Measurements from ENCODE around the gene SEPTIN10. TPM values are rescaled to one million over a fixed set of nuclear protein-coding genes. Genes with fewer than 3 reads are reported as not detected.

SEPTIN10 gene
- total and polyA plus RNA-seq, 2 experiments from 2014 or later = 60.0 to 77.3 TPM

GRCh38 chr2:109513749-109514588, 99.8 kb downstream of the SEPTIN10 start:
- Histone ChIP-seq H3K4me3 (no peak overlapping the region), H3K9me3 (ENCODE audit: low read depth) (no peaks in the 10 kb centered on the region), H3K36me3 (no peaks in the 10 kb centered on the region), H3K4me1 (ENCODE audit: low read depth) (no peaks in the 10 kb centered on the region), H3K27me3 (no peaks in the 10 kb centered on the region), H3K27ac (no peak overlapping the region)
- no peak for TF ChIP-seq CTCF (IDR thresholded peaks at IDR 0.05; ENCODE audit: low read depth, low read length)
- DNase-seq (ENCODE audit: low read depth in 1 of 2, low spot score in 1 of 2) = peak in 1 of 2 donors; percentile 91

- Histone ChIP-seq H3K27ac (no peak overlapping the region), H3K27me3 (no peaks in the 10 kb centered on the region), H3K4me3 (no peak overlapping the region), H3K36me3 (no peaks in the 10 kb centered on the region), H3K9me3 (ENCODE audit: low read depth) (no peaks in the 10 kb centered on the region), H3K4me1 (ENCODE audit: low read depth) (no peaks in the 10 kb centered on the region)
- TF ChIP-seq CTCF (IDR thresholded peaks at IDR 0.05; ENCODE audit: low read depth, low read length) = no peak
- DNase-seq (ENCODE audit: low read depth in 1 of 2, low spot score in 1 of 2) = no peak
These were observed 100.5 kb downstream of the SEPTIN10 start for GRCh38 chr2:109513230-109513629.

- Histone ChIP-seq H3K27ac (no peak overlapping the region), H3K9me3 (ENCODE audit: low read depth) (no peaks in the 10 kb centered on the region), H3K4me1 (ENCODE audit: low read depth) (no peaks in the 10 kb centered on the region), H3K4me3 (no peak overlapping the region), H3K27me3 (no peaks in the 10 kb centered on the region), H3K36me3 (no peaks in the 10 kb centered on the region)
- TF ChIP-seq CTCF (IDR thresholded peaks at IDR 0.05; ENCODE audit: low read depth, low read length) = no peak
- DNase-seq (ENCODE audit: low read depth in 1 of 2, low spot score in 1 of 2) = no peak
These were observed 101.7 kb downstream of the SEPTIN10 start for GRCh38 chr2:109512076-109512475.

- Histone ChIP-seq H3K27ac (no peak overlapping the region), H3K36me3 (no peaks in the 10 kb centered on the region), H3K27me3 (no peaks in the 10 kb centered on the region), H3K9me3 (ENCODE audit: low read depth) (no peaks in the 10 kb centered on the region), H3K4me1 (ENCODE audit: low read depth) (no peaks in the 10 kb centered on the region), H3K4me3 (no peak overlapping the region)
- no peak for DNase-seq (ENCODE audit: low read depth in 1 of 2, low spot score in 1 of 2)
- no peak for TF ChIP-seq CTCF (IDR thresholded peaks at IDR 0.05; ENCODE audit: low read depth, low read length)
These were observed 102.6 kb downstream of the SEPTIN10 start for GRCh38 chr2:109511168-109511567.

- H3K4me1 ChIP-seq (ENCODE audit: low read depth) = no peaks in the 10 kb centered on the region
- H3K27me3 ChIP-seq = no peaks in the 10 kb centered on the region
- H3K36me3 ChIP-seq = no peaks in the 10 kb centered on the region
- no peak overlapping the region for H3K4me3 ChIP-seq
- no peaks in the 10 kb centered on the region for H3K9me3 ChIP-seq (ENCODE audit: low read depth)
- no peak overlapping the region for H3K27ac ChIP-seq
- DNase-seq (ENCODE audit: low read depth in 1 of 2, low spot score in 1 of 2) = peak; percentile 81 to 85
- peak; percentile 95 for TF ChIP-seq CTCF (IDR thresholded peaks at IDR 0.05; ENCODE audit: low read depth, low read length)
These were observed 103.4 kb downstream of the SEPTIN10 start for GRCh38 chr2:109510136-109511028.

All from cardiac muscle cell (in vitro differentiated cells and primary cell).